SW480 (cell line): ENCODE measurements around the gene FGF7.
"Not testable (repeated sequence)": the region's sequence is repeated elsewhere in the genome, so short reads cannot be mapped to it uniquely, and the experiment has no call there.

Experiments
- DNase-seq: peaks from one replicate; pipeline ENCODE4 v3.0.0-alpha.2; 2016; ENCODE audit warnings: low spot score

The FGF7 gene, protein sequence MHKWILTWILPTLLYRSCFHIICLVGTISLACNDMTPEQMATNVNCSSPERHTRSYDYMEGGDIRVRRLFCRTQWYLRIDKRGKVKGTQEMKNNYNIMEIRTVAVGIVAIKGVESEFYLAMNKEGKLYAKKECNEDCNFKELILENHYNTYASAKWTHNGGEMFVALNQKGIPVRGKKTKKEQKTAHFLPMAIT

DNA sequence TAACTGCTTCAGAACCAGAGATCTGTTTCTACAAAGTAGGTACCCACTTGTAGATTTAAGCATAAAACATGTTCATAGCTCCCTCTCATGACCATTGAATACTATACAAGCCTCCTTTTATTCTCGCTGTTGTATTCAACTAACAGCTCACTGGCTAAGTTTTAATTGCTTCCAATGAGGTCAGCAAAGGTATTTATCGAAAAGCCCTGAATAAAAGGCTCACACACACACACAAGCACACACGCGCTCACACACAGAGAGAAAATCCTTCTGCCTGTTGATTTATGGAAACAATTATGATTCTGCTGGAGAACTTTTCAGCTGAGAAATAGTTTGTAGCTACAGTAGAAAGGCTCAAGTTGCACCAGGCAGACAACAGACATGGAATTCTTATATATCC is at the start of gene FGF7:
TSS of gene FGF7 (plus strand) at position 222 of the 400 bp plus-strand sequence. CDS start 1,056 bp downstream, outside the sequence.
- no peak for DNase-seq

DNA sequence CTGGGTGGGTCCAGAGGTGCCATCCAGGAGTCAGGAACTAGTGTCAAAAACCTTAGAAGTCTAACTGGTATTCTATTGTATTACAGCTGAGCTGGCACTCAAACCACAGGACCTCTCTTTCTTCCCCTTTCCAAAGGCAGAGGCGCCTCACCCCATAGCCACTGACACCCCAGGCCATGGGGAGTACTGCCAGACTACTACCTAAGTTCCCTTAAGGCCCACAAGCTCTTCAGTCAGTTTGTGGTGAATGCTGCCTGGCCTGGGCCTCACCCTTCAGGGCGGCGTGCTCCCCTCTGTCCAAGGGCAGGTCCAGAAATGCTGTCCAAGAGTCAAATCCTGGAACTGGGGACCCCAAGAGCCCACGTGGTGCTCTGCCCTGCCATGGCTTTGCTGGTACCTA is 43.0 kb upstream of the FGF7 start:
- no peak for DNase-seq

DNA sequence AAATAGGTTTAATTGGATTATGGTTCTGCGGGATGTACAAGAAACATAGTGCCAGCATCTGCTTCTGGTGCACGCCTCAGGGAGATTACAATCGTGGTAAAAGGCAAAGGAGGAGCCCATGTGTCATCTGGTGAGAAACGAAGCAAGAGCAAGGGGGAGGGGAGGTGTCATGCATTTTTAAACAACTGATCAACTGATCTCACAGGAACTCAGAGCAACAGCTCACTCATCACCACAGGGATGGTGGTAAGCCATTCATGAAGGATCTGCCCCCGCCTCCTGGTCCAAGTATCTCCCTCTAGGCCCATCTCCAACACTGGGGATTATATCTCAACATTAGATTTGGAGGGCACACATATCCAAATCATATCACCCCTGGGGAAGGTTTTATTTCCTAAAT is 42.1 kb upstream of the FGF7 start:
- no peak for DNase-seq

DNA sequence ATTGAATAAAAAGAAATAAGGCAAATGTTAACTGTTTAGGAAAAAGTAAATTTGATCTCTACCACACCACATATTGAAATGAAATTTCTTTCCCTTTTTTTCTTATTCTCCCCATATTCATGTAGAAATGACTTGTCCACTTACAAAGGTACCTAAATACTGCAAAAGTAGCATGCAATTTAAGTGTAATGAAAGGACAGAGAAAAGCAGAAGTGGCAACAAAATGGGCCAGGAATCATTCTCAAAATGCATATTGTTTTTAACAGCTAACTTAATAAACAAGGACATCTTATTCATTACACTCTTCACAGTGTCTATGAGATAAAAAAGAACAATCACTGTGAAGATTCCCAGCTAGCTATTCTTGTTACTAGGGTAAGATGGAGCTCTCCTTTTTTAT is 40.6 kb upstream of the FGF7 start:
- DNase-seq: no peak

DNA sequence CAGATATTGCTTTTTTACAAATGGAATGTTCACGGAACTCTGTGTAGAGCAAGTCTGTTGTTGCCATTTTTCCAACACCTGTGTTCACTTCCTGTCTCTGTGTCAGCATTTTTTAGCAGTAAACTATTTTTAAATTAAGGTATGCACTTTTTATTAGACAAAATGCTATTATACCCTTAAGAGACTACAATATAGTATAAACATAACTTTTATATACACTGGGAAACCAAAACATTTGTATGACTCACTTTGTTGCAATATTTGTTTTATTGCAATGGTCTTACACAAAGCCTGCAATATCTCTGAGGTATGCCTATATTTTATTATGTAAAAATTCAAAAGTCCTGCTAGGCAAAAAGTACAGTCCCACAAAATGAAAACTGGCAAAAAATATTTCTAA is 39.8 kb upstream of the FGF7 start:
- DNase-seq: no peak

DNA sequence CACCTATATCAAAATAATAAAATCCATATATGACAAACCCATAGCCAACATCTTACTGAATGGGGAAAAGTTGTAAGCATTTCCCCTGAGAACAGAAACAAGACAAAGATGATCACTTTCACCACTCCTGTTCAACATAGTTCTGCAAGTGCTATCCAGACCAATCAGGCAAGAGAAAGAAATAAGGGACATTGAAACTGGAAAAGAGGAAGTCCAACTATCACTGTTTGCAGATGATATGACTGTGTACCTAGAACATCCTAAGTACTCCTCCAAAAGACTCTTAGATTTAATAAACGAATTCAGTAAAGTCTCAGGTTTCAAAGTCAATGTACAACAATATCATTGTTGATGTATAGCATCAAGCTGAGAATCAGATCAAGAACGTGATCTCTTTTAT is 35.6 kb upstream of the FGF7 start:
- DNase-seq: no peak

DNA sequence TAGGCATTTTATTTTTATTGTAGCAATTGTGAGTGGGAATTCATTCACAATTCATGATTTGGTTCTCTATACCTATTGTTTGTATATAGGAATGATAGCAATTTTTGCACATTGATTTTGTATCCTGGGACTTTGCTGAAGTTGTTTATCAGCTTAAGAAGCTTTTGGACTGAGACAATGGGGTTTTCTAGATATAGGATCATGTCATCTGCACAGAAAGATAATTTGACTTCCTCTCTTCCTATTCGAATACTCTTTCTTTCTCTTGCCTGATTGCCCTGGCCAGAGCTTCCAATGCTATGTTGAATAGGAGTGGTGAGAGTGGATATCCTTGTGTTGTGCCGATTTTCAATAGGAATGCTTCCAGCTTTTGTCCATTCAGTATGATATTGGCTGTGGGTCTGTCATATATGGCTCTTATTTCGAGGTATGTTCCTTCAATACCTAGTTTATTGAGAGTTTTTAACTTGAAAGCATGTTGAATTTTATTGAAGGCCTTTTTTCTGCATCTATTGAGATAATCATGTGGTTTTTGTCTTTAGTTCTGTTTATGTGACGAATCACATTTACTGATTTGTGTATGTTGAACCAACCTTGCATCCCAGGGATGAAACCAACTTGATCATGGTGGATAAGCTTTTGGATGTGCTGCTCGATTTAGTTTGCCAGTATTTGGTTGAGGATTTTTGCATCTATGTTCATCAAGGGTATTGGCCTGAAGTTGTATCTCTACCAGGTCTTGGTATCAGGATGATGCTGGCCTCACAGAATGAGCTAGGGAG is 20.3 kb upstream of the FGF7 start:
- not testable (repeated sequence) for DNase-seq

DNA sequence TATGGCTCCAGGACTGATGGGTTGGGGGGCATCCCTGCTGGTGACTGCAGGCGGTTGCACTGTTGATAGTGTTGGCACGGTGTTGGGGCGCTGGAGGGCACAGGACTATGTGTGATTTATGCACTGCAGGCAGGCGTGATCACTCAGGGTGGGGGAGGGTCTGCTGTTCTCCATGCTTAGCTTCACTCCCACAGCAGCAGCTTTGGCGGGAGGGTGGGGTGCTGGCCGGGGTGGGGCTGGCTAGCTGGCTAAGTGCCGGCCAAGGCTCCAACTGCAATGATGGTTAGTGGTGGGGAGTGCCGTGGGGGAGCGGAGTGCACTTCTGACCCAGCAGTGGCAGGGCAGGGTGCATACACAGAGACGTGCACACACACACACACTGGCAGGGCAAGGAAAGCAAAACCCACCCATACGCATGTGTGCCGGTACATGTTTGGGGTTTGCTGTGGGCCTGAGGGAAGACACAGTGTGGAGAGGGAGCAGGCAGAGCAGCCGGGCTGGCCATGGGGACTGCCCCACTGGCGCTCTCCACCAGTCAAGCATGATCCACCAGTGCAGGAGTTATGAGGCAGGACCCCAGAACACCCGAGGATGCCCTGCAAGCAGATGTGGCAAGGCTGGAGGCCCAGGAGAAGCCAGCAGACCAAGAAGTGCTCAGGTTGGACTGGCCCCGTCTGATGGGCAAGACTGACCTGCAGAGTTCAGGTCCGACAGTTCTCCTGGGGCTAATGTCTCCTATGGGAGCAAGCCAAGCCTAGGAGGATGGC is 16.5 kb upstream of the FGF7 start:
- no peak for DNase-seq

DNA sequence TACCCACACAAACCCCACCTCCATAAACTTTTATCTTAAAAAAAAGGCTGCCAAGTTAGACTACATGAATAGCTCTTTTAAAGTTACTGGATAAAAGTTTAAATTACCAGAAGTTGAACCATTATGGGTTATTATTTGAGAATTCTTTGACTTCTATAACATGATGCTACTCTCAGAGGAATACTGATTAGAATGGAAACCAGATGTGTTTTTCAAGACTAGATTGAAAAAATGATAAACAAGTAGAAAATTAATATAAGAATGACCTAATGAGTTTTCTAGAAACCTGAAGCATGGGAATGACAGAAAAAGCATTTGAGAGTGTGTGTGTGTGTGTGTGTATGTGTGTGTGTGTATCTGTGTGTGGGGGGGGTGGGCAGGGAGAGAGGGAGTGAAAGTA is 12.4 kb upstream of the FGF7 start:
- no peak for DNase-seq

DNA sequence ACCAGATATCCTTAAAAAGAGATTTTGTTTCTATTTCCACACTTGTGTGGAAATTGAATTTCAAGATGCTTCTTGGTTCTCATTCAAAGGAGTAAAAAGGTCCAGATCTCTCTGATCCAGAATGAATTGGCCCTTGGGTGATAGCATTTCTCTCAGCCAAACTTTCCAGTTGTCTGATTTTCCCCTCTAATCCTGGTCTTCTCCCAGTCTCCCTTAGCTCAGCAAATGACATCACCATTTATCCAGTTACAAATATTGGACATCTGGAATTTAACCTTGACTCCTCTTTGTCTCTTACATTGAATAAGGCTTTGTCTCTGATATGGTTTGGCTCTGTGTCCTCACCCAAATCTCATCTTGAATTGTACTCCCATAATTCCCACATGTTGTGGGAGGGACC is 10.2 kb upstream of the FGF7 start:
- no peak for DNase-seq

DNA sequence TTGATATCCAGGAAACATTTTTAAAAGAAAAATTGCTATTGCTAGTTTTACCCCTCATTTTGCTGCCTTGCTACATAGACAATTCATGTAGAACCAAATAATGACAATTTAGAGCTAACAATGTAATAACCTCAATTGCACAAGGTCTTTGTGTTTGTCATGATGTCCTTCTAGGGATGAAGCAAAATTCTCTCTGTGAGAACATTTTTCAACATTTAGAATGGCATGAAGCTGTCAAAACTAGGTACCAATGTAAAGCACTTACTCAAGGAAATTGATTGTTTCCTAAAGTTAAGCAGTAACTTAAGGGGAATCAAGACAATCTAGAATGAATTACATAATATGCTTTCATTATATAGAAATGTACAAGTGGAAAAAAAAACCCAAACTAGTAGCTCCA is 7.9 kb upstream of the FGF7 start:
- DNase-seq: no peak

DNA sequence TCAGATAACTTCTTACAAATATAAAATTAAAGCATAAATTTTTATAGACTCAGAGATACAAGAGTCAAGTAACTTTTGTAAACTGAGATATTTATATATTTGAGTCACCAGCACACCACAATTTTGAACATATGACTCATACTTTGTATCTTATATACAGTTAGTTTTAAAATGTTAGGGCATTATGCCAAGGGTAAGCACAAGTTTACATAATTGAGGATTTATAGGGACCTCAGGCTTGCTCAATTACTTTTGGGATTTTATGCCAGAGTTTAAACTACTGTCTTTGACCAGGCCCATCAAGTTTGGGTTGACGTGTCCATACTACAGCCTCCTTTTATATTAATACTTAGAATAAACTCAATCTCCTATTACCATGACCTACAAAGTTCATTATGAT is 7.4 kb upstream of the FGF7 start:
- DNase-seq: no peak

DNA sequence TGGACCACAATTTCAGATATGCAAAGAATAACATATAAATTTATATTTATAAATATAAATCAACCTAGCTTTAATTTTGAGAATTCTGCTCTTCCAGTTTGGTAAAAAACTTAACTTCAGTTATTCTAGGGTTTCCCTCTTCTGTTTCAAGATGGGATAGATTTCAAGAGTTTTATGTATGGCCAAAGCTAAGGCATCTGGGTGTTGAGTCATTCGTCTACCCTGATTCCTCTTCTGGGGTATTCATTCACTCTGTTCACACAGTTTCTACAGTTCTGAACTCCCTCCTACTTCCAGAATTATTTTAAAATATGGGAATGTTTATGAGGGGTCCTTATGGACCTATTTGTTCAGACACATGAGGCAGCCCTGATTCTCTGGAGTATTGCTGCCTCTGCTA is 4.2 kb upstream of the FGF7 start:
- no peak for DNase-seq

DNA sequence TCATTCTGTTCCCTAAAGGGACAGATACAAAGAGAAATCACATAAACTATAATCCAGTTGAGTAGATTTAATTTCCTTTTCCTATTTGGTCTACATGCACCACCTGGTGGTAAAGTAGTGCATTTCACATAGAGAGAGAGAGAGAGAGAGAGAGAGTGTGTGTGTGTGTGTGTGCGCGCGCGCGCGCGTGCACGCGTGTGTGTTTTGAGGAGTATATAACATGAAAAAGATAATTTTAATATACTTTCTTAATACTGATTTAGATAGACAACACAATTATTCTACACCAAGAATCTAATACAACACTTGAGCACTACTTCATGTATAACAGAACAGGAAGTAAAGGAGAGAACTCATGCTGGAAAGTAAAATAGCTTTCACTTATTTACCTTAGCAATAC is 1.1 kb upstream of the FGF7 start:
- DNase-seq: peak; percentile 9

DNA sequence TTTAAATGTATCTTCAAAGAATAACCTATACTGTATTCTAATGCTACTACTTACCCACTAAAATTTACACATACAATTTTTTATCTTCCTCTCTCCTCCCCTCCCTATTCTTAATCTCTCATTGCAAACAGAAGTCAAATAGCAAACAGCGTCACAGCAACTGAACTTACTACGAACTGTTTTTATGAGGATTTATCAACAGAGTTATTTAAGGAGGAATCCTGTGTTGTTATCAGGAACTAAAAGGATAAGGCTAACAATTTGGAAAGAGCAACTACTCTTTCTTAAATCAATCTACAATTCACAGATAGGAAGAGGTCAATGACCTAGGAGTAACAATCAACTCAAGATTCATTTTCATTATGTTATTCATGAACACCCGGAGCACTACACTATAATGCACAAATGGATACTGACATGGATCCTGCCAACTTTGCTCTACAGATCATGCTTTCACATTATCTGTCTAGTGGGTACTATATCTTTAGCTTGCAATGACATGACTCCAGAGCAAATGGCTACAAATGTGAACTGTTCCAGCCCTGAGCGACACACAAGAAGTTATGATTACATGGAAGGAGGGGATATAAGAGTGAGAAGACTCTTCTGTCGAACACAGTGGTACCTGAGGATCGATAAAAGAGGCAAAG is 984 bp downstream of the FGF7 start:
- DNase-seq: no peak

DNA sequence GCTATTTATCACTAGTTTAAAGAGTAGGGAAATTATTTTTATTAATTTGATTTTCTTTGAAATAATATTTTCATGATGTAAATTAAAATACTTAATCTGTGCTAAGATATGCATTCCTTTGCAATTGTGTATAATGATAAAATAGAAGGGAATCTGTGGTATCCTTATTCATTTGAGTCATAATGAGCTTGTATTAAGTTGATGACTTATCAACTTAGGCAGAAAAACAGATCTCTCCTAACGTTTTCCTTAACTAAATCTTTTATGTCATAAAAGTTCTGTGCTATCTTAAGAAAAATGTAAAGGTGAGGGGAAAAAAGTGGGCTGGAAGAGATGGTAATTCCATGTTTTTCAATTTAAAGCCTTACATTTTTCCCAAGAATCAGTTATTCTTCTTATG is 1.9 kb downstream of the FGF7 start:
- no peak for DNase-seq

DNA sequence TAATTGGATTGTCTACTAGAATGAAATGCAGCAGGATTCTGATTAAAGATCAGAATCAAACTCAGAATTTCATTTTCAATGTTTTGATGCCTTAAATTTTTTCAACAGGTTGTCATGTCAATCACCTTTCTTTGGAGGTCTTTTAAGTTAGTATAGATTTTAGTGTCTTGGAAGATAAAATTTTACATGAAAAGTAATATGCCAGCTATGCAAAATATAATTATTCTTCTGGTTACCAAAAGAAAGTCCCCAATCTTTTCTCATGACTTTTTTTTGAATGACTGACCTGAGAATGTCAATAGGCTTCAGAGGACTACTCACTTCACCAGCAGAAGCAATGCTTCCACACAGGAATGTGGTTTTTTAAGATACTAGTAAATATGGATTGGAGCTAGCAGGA is 4.3 kb downstream of the FGF7 start:
- no peak for DNase-seq

DNA sequence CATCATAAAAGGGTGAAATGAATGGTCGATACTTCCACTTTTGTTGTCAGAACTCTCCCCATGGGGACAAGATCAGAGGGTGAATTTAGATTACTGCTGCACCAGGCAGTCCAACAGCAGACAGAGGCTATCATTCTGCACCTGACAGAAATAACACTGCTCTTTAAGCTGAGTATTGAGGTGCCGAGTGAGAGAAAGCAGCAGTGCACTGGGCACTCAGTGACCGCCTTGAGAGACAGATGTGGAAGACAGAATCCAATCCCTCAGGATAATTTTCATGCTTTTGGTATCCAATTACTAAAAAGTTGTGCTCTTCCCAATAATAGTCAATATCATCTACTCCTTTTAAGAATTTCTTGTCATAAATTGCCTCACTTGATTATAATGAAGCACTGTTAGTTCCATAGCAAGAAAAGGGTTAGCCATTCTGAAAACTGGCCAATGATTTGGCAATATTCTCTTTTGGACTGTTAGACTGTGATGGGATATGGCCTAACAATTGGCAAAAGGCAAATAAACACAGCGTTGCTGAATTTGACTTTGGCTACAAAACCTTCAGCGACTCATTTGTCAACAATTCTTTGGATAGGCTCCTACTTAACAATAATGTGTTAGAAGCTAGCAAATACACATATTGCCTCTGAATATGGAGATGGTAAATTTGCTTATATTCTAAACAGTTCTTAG is 5.5 kb downstream of the FGF7 start:
- no peak for DNase-seq

DNA sequence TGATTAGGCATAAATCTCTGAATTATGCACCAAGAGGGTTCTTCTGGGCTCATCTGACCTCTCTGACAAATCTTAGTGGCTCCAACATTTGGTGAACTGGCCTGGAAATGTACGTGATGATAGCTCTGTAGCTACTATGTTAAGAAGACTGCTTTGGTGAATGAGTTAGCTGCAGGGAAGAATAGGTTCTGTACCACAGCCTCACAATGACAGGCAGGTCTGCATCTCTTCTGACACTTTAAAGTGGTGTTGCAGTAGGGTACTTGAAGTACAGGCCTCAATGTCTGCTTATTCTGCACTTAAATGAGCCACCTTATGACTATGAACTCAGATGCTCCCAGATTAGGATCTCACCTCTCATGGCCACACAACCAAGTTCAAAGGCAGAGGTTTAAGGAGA is 7.0 kb downstream of the FGF7 start:
- no peak for DNase-seq

DNA sequence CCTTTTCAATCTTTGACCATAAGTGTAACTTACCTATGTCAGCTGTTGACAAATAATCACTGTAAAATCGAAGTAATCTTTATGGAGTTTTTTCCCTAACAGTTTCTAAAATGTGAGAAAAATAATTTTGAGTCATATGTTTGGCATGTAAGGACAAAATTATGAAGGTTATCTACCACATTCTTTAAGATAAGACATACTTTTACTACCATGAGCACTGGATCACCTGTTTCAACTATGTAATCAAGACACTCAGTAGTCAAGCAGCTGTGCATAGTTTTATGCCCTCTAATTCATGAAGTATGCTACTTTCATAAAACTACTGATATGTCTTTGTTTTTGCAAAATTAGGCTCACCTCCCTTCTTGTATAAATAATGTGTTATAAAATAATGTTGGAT is 12.1 kb downstream of the FGF7 start:
- DNase-seq: no peak

DNA sequence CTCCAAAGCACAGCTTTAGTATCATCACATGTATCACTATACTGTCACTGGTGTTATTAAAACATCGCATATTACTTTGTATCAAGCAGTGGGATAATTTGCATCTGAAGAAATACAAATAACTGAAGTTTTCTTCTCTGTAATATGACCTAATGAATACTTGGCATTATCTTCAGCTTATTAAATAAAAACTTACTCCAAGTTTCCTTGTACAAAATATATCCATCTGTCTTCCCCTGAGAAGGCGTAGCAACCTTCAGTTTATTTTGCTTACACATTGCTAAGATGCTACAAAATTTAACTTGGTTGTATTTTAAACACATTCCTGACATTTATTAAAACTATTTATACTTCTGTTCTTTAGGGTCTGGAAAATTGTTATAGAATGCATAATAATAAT is 13.7 kb downstream of the FGF7 start:
- no peak for DNase-seq

DNA sequence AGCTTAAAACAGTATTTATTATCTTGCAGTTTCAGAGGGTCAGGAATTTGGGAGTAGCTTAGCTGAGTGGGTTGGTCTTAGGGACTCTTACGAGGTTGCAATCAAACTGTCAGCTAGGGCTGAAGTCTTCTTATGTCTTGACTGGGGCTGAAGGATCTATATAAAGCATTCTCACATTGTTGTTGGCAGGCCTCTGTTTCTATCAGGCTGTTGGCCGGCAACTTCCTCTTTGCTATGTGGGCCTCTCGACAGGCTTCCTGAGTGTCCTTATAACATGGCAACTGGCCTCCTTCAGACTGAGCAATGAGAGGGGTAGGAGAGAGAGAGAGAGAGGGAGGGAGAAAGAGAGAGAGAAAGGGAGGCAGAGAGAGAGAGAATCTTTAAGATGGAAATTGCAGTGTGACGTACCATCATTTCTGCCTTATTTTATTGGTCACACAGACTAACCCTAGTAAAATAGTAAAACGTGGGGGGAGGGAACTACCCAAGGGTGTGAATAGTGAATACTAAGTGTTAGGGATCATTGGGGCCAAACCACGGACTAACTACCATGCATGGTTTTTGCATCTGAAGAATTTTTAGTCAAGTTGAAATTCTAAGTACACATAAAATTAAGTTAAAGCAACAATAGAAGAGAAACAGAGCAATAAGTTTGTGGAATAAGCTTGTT is 16.1 kb downstream of the FGF7 start:
- DNase-seq: no peak
